ENCODE measurements around the gene ATP9B.

ATP9B gene

GRCh38 chr18:79106084-79106483, 36.9 kb downstream of the ATP9B start:
- DNase-seq (ENCODE audit: low read depth): no peak
- H3K4me3 ChIP-seq (ENCODE audit: control insufficient read depth, low read depth, low read length): no peak overlapping the region
- TF ChIP-seq CTCF (conservative IDR thresholded peaks at IDR 0.05; ENCODE audit: control insufficient read depth, insufficient read depth, low read depth, low read length): no peak

GRCh38 chr18:79107886-79108285, 38.7 kb downstream of the ATP9B start:
- no peak for TF ChIP-seq CTCF (conservative IDR thresholded peaks at IDR 0.05; ENCODE audit: control insufficient read depth, insufficient read depth, low read depth, low read length)
- H3K4me3 ChIP-seq (ENCODE audit: control insufficient read depth, low read depth, low read length): no peak overlapping the region
- peak; percentile 12 for DNase-seq (ENCODE audit: low read depth)

- DNase-seq (ENCODE audit: low read depth): peak; percentile 41
- no peak overlapping the region for H3K4me3 ChIP-seq (ENCODE audit: control insufficient read depth, low read depth, low read length)
- TF ChIP-seq CTCF (conservative IDR thresholded peaks at IDR 0.05; ENCODE audit: control insufficient read depth, insufficient read depth, low read depth, low read length): no peak
Observed at GRCh38 chr18:79108549-79109215, 39.5 kb downstream of the ATP9B start.

GRCh38 chr18:79111483-79111882, 42.3 kb downstream of the ATP9B start:
- no peak overlapping the region for H3K4me3 ChIP-seq (ENCODE audit: control insufficient read depth, low read depth, low read length)
- no peak for TF ChIP-seq CTCF (conservative IDR thresholded peaks at IDR 0.05; ENCODE audit: control insufficient read depth, insufficient read depth, low read depth, low read length)
- no peak for DNase-seq (ENCODE audit: low read depth)

- DNase-seq (ENCODE audit: low read depth): peak; percentile 68
- no peak for TF ChIP-seq CTCF (conservative IDR thresholded peaks at IDR 0.05; ENCODE audit: control insufficient read depth, insufficient read depth, low read depth, low read length)
- no peak overlapping the region for H3K4me3 ChIP-seq (ENCODE audit: control insufficient read depth, low read depth, low read length)
Observed at GRCh38 chr18:79117385-79117784, 48.2 kb downstream of the ATP9B start.

- TF ChIP-seq CTCF (conservative IDR thresholded peaks at IDR 0.05; ENCODE audit: control insufficient read depth, insufficient read depth, low read depth, low read length): no peak
- no peak for DNase-seq (ENCODE audit: low read depth)
- no peak overlapping the region for H3K4me3 ChIP-seq (ENCODE audit: control insufficient read depth, low read depth, low read length)
Observed at GRCh38 chr18:79117788-79118187, 48.6 kb downstream of the ATP9B start.

- TF ChIP-seq CTCF (conservative IDR thresholded peaks at IDR 0.05; ENCODE audit: control insufficient read depth, insufficient read depth, low read depth, low read length): no peak
- no peak overlapping the region for H3K4me3 ChIP-seq (ENCODE audit: control insufficient read depth, low read depth, low read length)
- DNase-seq (ENCODE audit: low read depth): no peak
Observed at GRCh38 chr18:79118797-79119196, 49.6 kb downstream of the ATP9B start.
